GM19193 (cell line): ENCODE results near the gene SMYD4.

Source experiments
- POLR2A ChIP-seq: IDR thresholded peaks from 4 replicates; pipeline ENCODE4 v1.6.1; 2011; ENCODE audit not compliant: insufficient read depth, insufficient read length; ENCODE audit errors: extremely low read depth

The SMYD4 gene

DNA sequence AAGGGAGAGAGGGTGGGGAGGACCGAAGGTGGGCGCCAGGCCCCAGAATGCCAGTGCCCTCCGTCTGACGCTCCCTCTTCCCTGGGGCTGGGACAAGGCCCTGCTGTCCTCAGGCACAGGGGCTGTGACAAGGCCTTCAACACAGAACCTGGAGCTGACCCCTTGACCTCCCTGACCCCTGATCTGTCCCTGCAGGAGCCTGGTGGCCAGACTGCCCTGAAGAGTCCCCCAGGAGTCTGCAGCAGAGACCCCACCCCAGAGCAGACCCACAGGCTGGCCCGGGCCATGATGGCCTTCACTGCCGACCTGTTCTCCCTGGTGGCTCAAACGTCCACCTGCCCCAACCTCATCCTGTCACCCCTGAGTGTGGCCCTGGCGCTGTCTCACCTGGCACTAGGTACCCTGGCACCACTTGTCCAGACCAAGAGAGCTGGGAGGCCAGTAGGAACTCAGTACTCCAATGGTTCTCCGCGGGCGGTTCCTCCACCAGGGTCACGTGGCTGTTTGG, 84.1 kb downstream of the SMYD4 start:
- no peak for TF ChIP-seq POLR2A

DNA sequence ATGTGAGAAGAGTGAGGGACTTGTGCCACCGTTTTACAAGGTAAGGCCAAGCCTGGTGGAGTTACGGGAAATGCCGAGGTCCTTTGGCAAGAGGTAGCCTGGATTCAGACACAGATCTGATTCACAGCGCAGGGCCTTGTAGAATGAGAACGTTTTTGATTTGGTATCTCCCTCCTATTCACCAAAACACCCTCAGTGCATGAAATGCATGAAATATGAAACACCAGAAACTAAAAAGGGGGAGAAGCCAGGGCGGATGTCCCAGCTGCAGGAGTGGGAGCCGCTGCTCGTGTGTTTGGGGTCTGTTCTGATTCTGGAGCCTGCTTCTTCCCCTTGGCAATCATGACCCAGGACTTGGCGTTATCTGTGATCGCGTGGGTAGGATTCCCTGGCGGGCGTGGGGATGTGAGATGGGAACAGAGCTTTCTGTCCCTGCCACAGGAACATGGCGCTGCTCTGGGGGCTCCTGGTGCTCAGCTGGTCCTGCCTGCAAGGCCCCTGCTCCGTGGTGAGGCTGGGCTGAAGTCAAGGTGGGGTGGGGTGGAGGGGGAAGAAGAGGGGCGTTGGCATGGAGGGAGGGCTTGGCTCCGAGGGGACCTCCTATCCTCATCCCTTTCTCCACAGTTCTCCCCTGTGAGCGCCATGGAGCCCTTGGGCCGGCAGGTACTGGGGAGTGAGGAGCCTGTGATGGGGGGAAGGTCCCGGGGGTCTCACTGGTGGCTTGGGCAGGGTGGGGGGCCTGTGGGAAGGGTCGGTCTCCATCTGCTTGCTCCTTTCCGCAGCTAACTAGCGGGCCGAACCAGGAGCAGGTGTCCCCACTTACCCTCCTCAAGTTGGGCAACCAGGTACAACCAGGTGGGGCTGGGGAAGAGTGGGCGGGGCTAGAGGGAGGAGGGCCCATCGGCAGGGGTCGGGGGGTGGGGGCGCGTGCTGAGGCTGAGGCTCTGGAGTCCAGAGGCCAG, 84.9 kb downstream of the SMYD4 start:
- TF ChIP-seq POLR2A: no peak

- TF ChIP-seq POLR2A: no peak
Measured at GRCh38 chr17:1743088-1743439, 86.6 kb downstream of the SMYD4 start.

DNA sequence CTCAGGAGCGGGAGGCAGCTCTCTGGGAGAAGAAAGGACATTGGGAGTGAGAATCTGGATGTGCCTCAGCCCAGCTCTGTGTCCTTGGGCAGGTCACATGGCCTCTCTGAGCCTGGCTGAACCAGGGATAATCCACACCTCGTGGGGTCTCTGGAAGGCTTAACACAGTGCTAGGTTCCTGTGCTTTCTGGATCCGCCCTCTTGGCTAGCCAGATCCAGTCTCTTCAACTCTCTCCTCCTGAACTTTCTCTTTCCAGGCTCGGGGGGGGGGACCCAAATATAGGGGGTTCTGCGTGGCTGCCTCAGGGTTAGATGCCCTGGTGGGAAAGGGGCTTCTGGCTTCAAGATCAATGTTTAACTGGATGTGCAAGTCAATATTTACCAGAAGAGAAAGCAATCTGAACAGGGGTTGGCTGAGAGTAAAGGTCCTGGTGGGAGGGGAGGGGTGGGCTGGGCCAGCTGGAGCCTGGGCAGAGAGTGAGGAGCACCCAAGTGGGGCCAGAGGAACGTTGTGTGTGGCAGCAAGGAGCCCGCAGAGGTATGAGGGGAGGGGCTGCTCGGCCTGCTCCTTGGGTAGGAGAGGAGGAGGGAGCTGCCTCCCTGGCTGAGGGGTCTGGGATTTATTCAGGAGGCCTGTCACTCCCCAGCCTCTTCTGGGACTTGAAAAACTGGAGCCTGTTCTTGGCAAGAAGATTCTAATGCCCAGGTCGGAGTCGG, 87.2 kb downstream of the SMYD4 start, which contains the start of gene SERPINF2:
TSS of gene SERPINF2 (plus strand) at position 501 of the 717 bp plus-strand sequence. CDS start 2,125 bp downstream, outside the sequence.
- TF ChIP-seq POLR2A: no peak

GRCh38 chr17:1737531-1738291, 92.0 kb downstream of the SMYD4 start:
- TF ChIP-seq POLR2A: no peak

DNA sequence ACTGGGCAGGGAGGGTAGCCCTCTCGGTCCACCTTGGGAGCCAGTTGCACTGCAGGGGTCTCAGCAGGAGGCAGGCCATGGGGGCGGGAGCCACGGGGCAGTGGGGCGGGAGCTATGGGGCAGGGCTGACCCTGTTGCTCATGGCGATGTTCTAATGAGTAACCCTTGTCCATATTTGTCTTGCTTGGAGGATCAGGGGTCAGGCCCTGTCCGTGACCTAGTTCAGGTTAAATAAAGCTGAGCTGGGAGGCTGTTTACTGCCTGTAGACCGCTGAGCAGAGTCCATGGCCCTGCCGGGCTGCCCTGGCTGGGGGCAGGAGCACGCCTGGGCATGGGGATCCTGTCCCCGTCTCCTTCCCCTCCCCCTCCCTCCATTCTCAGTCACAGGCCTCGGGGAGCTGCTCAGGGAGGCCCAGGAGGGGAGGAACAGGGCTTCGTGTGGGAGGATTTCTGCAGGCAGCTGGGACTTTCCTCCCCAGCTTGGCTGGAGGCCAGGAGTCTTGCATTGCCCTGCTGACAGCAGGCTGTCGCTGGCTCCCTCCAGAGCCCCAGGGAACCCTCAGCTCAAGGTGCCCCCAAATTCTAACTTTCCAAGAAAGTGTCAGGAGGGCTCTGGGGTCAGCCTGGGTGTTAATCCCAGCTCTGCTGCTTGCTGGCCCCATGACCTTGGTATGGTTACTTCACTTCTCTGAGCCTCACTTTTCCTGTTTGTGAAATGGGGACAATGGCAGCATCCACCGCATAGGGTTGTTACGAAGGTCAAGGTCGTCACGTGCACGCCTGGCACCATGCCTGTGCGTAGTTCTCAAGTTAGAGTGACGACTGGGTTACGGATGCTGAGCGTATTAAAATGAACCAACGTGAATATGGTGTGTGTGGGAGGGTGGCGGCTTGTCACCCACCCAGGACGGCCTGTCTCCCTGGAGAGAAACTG, 93.1 kb downstream of the SMYD4 start:
- no peak for TF ChIP-seq POLR2A

DNA sequence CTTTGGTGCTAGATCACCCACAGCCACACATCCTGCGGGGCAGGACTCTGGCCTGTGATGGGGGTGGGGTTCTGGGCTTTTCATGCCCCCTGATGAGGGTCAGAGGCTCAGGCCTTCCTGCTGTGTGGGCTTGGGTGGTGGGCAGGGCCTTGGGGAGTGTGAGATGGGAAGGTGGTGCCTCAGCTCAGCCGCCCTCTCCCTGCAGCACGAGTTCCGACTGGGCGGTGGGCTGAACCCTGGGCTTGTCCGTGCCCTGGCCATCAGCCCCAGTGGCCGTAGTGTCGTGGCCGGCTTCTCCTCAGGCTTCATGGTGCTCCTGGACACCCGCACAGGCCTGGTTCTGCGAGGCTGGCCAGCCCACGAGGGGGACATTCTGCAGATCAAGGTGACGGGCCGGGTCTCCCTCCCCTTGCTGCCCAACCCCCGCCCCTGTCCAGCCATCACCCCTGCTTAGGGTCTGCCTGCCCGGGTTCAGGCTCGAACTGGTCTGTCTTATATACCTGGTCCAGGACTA, 93.8 kb downstream of the SMYD4 start:
- TF ChIP-seq POLR2A: no peak

- TF ChIP-seq POLR2A: no peak
Measured at GRCh38 chr17:1735418-1735817, 94.3 kb downstream of the SMYD4 start.

DNA sequence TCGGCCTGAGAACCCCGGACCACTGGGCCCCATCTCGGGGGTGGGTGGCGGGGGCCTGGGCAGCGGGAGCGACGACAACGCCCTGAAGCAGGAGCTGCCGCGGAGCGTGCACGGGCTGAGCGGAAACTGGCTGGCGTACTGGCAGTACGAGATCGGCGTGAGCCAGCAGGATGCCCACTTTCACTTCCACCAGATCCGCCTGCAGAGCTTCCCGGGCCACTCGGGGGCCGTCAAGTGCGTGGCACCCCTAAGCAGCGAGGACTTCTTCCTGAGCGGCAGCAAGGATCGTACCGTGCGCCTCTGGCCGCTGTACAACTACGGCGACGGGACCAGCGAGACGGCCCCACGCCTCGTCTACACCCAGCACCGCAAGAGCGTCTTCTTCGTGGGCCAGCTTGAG, 95.9 kb downstream of the SMYD4 start:
- no peak for TF ChIP-seq POLR2A

- TF ChIP-seq POLR2A: no peak
Measured at GRCh38 chr17:1732833-1733321, 96.8 kb downstream of the SMYD4 start.

GRCh38 chr17:1732241-1732832, 97.4 kb downstream of the SMYD4 start:
- no peak for TF ChIP-seq POLR2A

DNA sequence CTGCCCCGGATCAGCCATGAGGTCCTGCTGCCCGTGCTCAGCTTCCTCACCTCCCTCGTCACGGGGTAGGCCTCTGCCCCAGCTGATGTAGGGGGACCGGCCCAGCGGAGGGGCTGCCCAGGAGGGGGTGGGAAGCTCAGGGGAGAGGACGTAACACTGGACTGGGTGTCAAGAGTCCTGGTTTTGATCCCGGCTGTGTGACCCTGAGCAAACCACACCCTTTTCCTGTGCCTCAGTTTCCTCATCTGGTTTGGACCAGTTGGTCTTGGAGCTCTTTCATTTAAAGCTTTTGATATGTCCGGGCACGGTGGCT, 98.6 kb downstream of the SMYD4 start:
- TF ChIP-seq POLR2A: no peak
